Measurements from ENCODE around the gene GAREM2. TPM values are rescaled to one million over a fixed set of nuclear protein-coding genes. Genes with fewer than 3 reads are reported as not detected.

Gene GAREM2
- total and polyA plus RNA-seq, 7 experiments from 2014 or later: 2.4 to 8.4 (median 4.8) TPM

GRCh38 chr2:26185304-26185928 lies 12.5 kb downstream of the GAREM2 start:
- Mint-ChIP-seq H3K36me3 (peaks cover 0 to 3% (median 0%) of the 10 kb centered on the region in 5 donors), H3K27ac (peak overlapping the region in 8 of 9 donors; percentile 55 to 90 (median 70)), H3K4me3 (peak overlapping the region; percentile 71 to 91 (median 85)), H3K9me3 (peaks cover 0 to 3% (median 0%) of the 10 kb centered on the region in 11 donors), H3K27me3 (peaks cover 6 to 19% (median 9%) of the 10 kb centered on the region in 5 donors), H3K4me1 (peaks cover 6 to 25% (median 22%) of the 10 kb centered on the region in 7 donors)
- no peak for ATAC-seq
- CTCF ChIA-PET: interaction anchor here (1.0 to 1.5 kb wide), 4 partner anchors 14 to 194 kb away, joined by 3 to 5 read pairs (median 4); no protein-coding TSS in a partner anchor
- intact Hi-C loops (cut with micrococcal nuclease): loop anchor here (1.0 to 10.0 kb wide), 5 partner anchors 59 to 579 kb away; partner anchors contain the start of genes DTNB (in 1 of the 2), HADHA (in 1 of the 2), HADHB (in 1 of the 2) and SLC35F6 (in 1 of the 2)
- peak overlapping the region; percentile 71 for H3K27ac ChIP-seq (ENCODE audit: low read depth, low read length)
- H3K9me3 ChIP-seq (ENCODE audit: control insufficient read depth in 2 of 3, low read length in 3 of 3): no peaks in the 10 kb centered on the region
- H3K4me3 ChIP-seq (ENCODE audit: low read length): peak overlapping the region; percentile 68
- peaks cover 0 to 11% (median 0%) of the 10 kb centered on the region in 3 experiments for H3K36me3 ChIP-seq (ENCODE audit: control insufficient read depth in 2 of 3, insufficient read depth in 3 of 3, low read length in 3 of 3)
- DNase-seq: no peak
- POLR2A ChIA-PET: interaction anchor here (0.8 to 2.3 kb wide), 11 partner anchors 10 to 512 kb away, joined by 3 to 13 read pairs (median 5); partner anchors contain the start of genes ASXL2, DTNB, HADHA and HADHB
- H3K27me3 ChIP-seq (ENCODE audit: control insufficient read depth in 2 of 2, insufficient read depth in 2 of 2, low read length in 2 of 2): no peaks in the 10 kb centered on the region
- H3K4me1 ChIP-seq (ENCODE audit: control insufficient read depth in 2 of 2, insufficient read depth in 2 of 2, low read length in 2 of 2): peaks cover 5 to 8% of the 10 kb centered on the region in 2 donors

- ATAC-seq (no peak), DNase-seq (no peak)
- Histone ChIP-seq H3K27me3 (ENCODE audit: control insufficient read depth in 2 of 2, insufficient read depth in 2 of 2, low read length in 2 of 2) (no peaks in the 10 kb centered on the region), H3K27ac (ENCODE audit: low read depth, low read length) (no peak overlapping the region), H3K4me3 (ENCODE audit: low read length) (peak overlapping the region; percentile 68), H3K9me3 (ENCODE audit: control insufficient read depth in 2 of 3, low read length in 3 of 3) (no peaks in the 10 kb centered on the region), H3K36me3 (ENCODE audit: control insufficient read depth in 2 of 3, insufficient read depth in 3 of 3, low read length in 3 of 3) (peaks cover 0 to 18% (median 0%) of the 10 kb centered on the region in 3 experiments), H3K4me1 (ENCODE audit: control insufficient read depth in 2 of 2, insufficient read depth in 2 of 2, low read length in 2 of 2) (peaks cover 5 to 8% of the 10 kb centered on the region in 2 donors)
- CTCF ChIA-PET: interaction anchor here (0.6 to 1.5 kb wide), 3 partner anchors 14 to 509 kb away, joined by 3 read pairs; no protein-coding TSS in a partner anchor
- intact Hi-C loops (cut with micrococcal nuclease): loop anchor here (1.0 to 10.0 kb wide), 5 partner anchors 59 to 579 kb away; partner anchors contain the start of genes DTNB (in 1 of the 2), HADHA (in 1 of the 2), HADHB (in 1 of the 2) and SLC35F6 (in 1 of the 2)
- POLR2A ChIA-PET: interaction anchor here (1.1 to 2.3 kb wide), 3 partner anchors 11 to 77 kb away, joined by 3 to 10 read pairs (median 8); partner anchors contain the start of genes HADHA and HADHB
- Mint-ChIP-seq H3K36me3 (peaks cover 0 to 5% (median 0%) of the 10 kb centered on the region in 5 donors), H3K4me1 (peaks cover 6 to 23% (median 20%) of the 10 kb centered on the region in 7 donors), H3K9me3 (peaks cover 0 to 3% (median 0%) of the 10 kb centered on the region in 11 donors), H3K4me3 (peak overlapping the region; percentile 71 to 91 (median 85)), H3K27ac (peak overlapping the region; percentile 4 to 87 (median 67)), H3K27me3 (peaks cover 2 to 11% (median 2%) of the 10 kb centered on the region in 5 donors)
Measured at GRCh38 chr2:26185954-26186770, 13.3 kb downstream of the GAREM2 start.

GRCh38 chr2:26187114-26187513 lies 14.2 kb downstream of the GAREM2 start:
- Mint-ChIP-seq H3K4me1 (peaks cover 6 to 23% (median 20%) of the 10 kb centered on the region in 7 donors), H3K9me3 (peaks cover 0 to 3% (median 0%) of the 10 kb centered on the region in 11 donors), H3K4me3 (peak overlapping the region in 7 of 10 donors; percentile 26 to 85 (median 48)), H3K27me3 (peaks cover 0 to 6% (median 0%) of the 10 kb centered on the region in 5 donors), H3K36me3 (peaks cover 0 to 12% (median 0%) of the 10 kb centered on the region in 5 donors), H3K27ac (peak overlapping the region in 2 of 9 donors; percentile 26 to 68)
- Histone ChIP-seq H3K9me3 (ENCODE audit: control insufficient read depth in 2 of 3, low read length in 3 of 3) (no peaks in the 10 kb centered on the region), H3K4me3 (ENCODE audit: low read length) (no peak overlapping the region), H3K4me1 (ENCODE audit: control insufficient read depth in 2 of 2, insufficient read depth in 2 of 2, low read length in 2 of 2) (peaks cover 5 to 8% of the 10 kb centered on the region in 2 donors), H3K27ac (ENCODE audit: low read depth, low read length) (no peak overlapping the region), H3K36me3 (ENCODE audit: control insufficient read depth in 2 of 3, insufficient read depth in 3 of 3, low read length in 3 of 3) (peaks cover 0 to 28% (median 4%) of the 10 kb centered on the region in 3 experiments), H3K27me3 (ENCODE audit: control insufficient read depth in 2 of 2, insufficient read depth in 2 of 2, low read length in 2 of 2) (no peaks in the 10 kb centered on the region)
- ATAC-seq: no peak
- POLR2A ChIA-PET: no interaction called here
- CTCF ChIA-PET: no interaction called here
- intact Hi-C loops (cut with micrococcal nuclease): loop anchor here in 1 of 2 donors (10.0 kb wide), 1 partner anchor 578 kb away; the partner anchor contains the start of gene SLC35F6
- DNase-seq: no peak

GRCh38 chr2:26187537-26188104 lies 14.7 kb downstream of the GAREM2 start:
- Histone ChIP-seq H3K4me3 (ENCODE audit: low read length) (no peak overlapping the region), H3K9me3 (ENCODE audit: control insufficient read depth in 2 of 3, low read length in 3 of 3) (no peaks in the 10 kb centered on the region), H3K36me3 (ENCODE audit: control insufficient read depth in 2 of 3, insufficient read depth in 3 of 3, low read length in 3 of 3) (peaks cover 0 to 33% (median 6%) of the 10 kb centered on the region in 3 experiments), H3K27me3 (ENCODE audit: control insufficient read depth in 2 of 2, insufficient read depth in 2 of 2, low read length in 2 of 2) (no peaks in the 10 kb centered on the region), H3K4me1 (ENCODE audit: control insufficient read depth in 2 of 2, insufficient read depth in 2 of 2, low read length in 2 of 2) (peaks cover 5 to 8% of the 10 kb centered on the region in 2 donors), H3K27ac (ENCODE audit: low read depth, low read length) (no peak overlapping the region)
- ChIA-PET POLR2A (no interaction called here), CTCF (no interaction called here)
- DNase-seq (no peak), ATAC-seq (no peak)
- peaks cover 0 to 12% (median 0%) of the 10 kb centered on the region in 5 donors for H3K36me3 Mint-ChIP-seq
- peak overlapping the region in 3 of 10 donors; percentile 29 to 43 (median 30) for H3K4me3 Mint-ChIP-seq
- peak overlapping the region in 2 of 9 donors; percentile 44 to 48 for H3K27ac Mint-ChIP-seq
- H3K9me3 Mint-ChIP-seq: peaks cover 0 to 3% (median 0%) of the 10 kb centered on the region in 11 donors
- peaks cover 6 to 23% (median 20%) of the 10 kb centered on the region in 7 donors for H3K4me1 Mint-ChIP-seq
- intact Hi-C loops (cut with micrococcal nuclease): loop anchor here in 1 of 2 donors (10.0 kb wide), 1 partner anchor 577 kb away; the partner anchor contains the start of gene SLC35F6
- peaks cover 0 to 6% (median 0%) of the 10 kb centered on the region in 5 donors for H3K27me3 Mint-ChIP-seq

GRCh38 chr2:26189123-26189522 lies 16.2 kb downstream of the GAREM2 start:
- Mint-ChIP-seq H3K9me3 (peaks cover 0 to 3% (median 0%) of the 10 kb centered on the region in 11 donors), H3K36me3 (peaks cover 0 to 22% (median 3%) of the 10 kb centered on the region in 5 donors), H3K4me1 (peaks cover 6 to 17% (median 14%) of the 10 kb centered on the region in 7 donors), H3K27me3 (peaks cover 0 to 2% (median 0%) of the 10 kb centered on the region in 5 donors), H3K27ac (peak overlapping the region in 3 of 9 donors; percentile 50 to 85 (median 66)), H3K4me3 (peak overlapping the region in 1 of 10 donors; percentile 53)
- ATAC-seq (no peak), DNase-seq (no peak)
- Histone ChIP-seq H3K27ac (ENCODE audit: low read depth, low read length) (no peak overlapping the region), H3K4me3 (ENCODE audit: low read length) (no peak overlapping the region), H3K4me1 (ENCODE audit: control insufficient read depth in 2 of 2, insufficient read depth in 2 of 2, low read length in 2 of 2) (peaks cover 5 to 8% of the 10 kb centered on the region in 2 donors), H3K9me3 (ENCODE audit: control insufficient read depth in 2 of 3, low read length in 3 of 3) (no peaks in the 10 kb centered on the region), H3K27me3 (ENCODE audit: control insufficient read depth in 2 of 2, insufficient read depth in 2 of 2, low read length in 2 of 2) (no peaks in the 10 kb centered on the region), H3K36me3 (ENCODE audit: control insufficient read depth in 2 of 3, insufficient read depth in 3 of 3, low read length in 3 of 3) (peaks cover 0 to 48% (median 6%) of the 10 kb centered on the region in 3 experiments)
- CTCF ChIA-PET: no interaction called here
- intact Hi-C loops (cut with micrococcal nuclease): loop anchor here in 1 of 2 donors (10.0 kb wide), 1 partner anchor 576 kb away; the partner anchor contains the start of gene SLC35F6
- POLR2A ChIA-PET: no interaction called here

Measured in naive thymus-derived CD4-positive, alpha-beta T cell (primary cell).